GM12878 (cell line): ENCODE results near the gene KIF25. TPM values are rescaled to one million over a fixed set of nuclear protein-coding genes. Genes with fewer than 3 reads are reported as not detected.

Experiments
- ATAC-seq: fragments of 200-7000 bp; cut with Tn5 transposase; 3 replicates; pipeline ENCODE4 v1.9.1; 2020; ENCODE audit warnings: mild to moderate bottlenecking, moderate library complexity
- BruUV-seq: library from RNA; stranded (reverse); fragments of 400-500 nt; replicated peaks from 2 replicates; lab custom pipeline; 2021; lab: Mats Ljungman, UMichigan
- CTCF ChIA-PET: fragments of 300-600 bp; sonication (Branson Sonifier 250); formaldehyde crosslinking; extraction: SDS; loops from one replicate; lab custom pipeline; 2021; ENCODE audit warnings: inconsistent platforms; lab: Yijun Ruan, JAX
- POLR2A ChIA-PET: fragments of 350-600 bp; formaldehyde crosslinking; extraction: SDS; loops from one replicate; lab custom pipeline; 2021; ENCODE audit warnings: inconsistent platforms; lab: Charles Lee
- RAD21 ChIA-PET: fragments of 300-600 bp; sonication (Branson Sonifier 250); formaldehyde crosslinking; loops from one replicate; lab custom pipeline; 2023; ENCODE audit warnings: antibody characterized with exemption; ENCODE audit not compliant: unreplicated experiment; lab: Charles Lee
- SMC1A ChIA-PET: fragments of 300-600 bp; sonication (Branson Sonifier 250); formaldehyde crosslinking; loops from one replicate; lab custom pipeline; 2023; ENCODE audit not compliant: unreplicated experiment, uncharacterized antibody; lab: Charles Lee
- DNase-seq: peaks from one replicate; pipeline ENCODE4 v3.0.0-alpha.2; 2011; ENCODE audit warnings: low read depth, low spot score
- FAIRE-seq: peaks from 3 replicates; lab custom pipeline; 2011; peaks lifted over from hg19 to GRCh38; lab: Jason Lieb, UNC
- H2AFZ ChIP-seq: 2 replicates; pipeline ENCODE4 v1.6.0; 2011; ENCODE audit warnings: low read depth, low read length, control low read depth; ENCODE audit not compliant: control insufficient read depth
- H3K27ac ChIP-seq: 2 replicates; pipeline ENCODE4 v1.5.1; 2011; ENCODE audit warnings: control low read depth; ENCODE audit not compliant: control insufficient read depth, insufficient read depth
- H3K27me3 ChIP-seq, 2 experiments: replicated peaks in 1 of 2; 2 replicates each; pipeline versions ENCODE4 v1.6.0 to v1.6.1; 2011; ENCODE audit warnings: low read length in 1 of 2; ENCODE audit not compliant: control insufficient read depth in 2 of 2, insufficient read depth in 2 of 2
- H3K36me3 ChIP-seq, 2 experiments: 2 replicates each; pipeline ENCODE4 v1.5.1; 2011; ENCODE audit warnings: low read length in 1 of 2; ENCODE audit not compliant: control insufficient read depth in 2 of 2, insufficient read depth in 2 of 2
- H3K4me1 ChIP-seq: 2 replicates; pipeline ENCODE4 v1.6.1; 2011; ENCODE audit warnings: mild to moderate bottlenecking, low read length, moderate library complexity, mixed read lengths; ENCODE audit not compliant: control insufficient read depth, insufficient read depth
- H3K4me2 ChIP-seq: 2 replicates; pipeline ENCODE4 v1.6.0; 2011; ENCODE audit warnings: control low read depth; ENCODE audit not compliant: control insufficient read depth, insufficient read depth
- H3K4me3 ChIP-seq: fragments of 200-600 bp; sonication (generic); 2 replicates; pipeline ENCODE4 v1.5.1; 2016
- H3K79me2 ChIP-seq: 2 replicates; pipeline ENCODE4 v1.6.0; 2011; ENCODE audit warnings: low read length; ENCODE audit not compliant: control insufficient read depth, insufficient read depth
- H3K9ac ChIP-seq: 2 replicates; pipeline ENCODE4 v1.8.0; 2011; ENCODE audit warnings: low read length, control low read depth, mixed read lengths; ENCODE audit not compliant: control insufficient read depth, insufficient read depth
- H3K9me3 ChIP-seq: replicated peaks from 3 replicates; pipeline ENCODE4 v1.5.1; 2011; ENCODE audit warnings: mild to moderate bottlenecking, low read length; ENCODE audit not compliant: control insufficient read depth, insufficient read depth
- H4K20me1 ChIP-seq: 2 replicates; pipeline ENCODE4 v1.6.0; 2011; ENCODE audit not compliant: control insufficient read depth, insufficient read depth
- CUX1 ChIP-seq: IDR thresholded peaks from 2 replicates; pipeline ENCODE4 v1.6.1; 2012; ENCODE audit warnings: improper control_type of control experiment, low read depth, low read length; ENCODE audit not compliant: insufficient replicate concordance
- DPF2 ChIP-seq: fragments of 450-650 bp; IDR thresholded peaks from 2 replicates; pipeline ENCODE4 v1.6.1; 2017; ENCODE audit warnings: mild to moderate bottlenecking
- EED ChIP-seq: sonication (generic); IDR thresholded peaks from 2 replicates; pipeline ENCODE4 v1.6.1; 2016; ENCODE audit warnings: antibody characterized with exemption, low read depth
- ETV6 ChIP-seq, 2 experiments: fragments of 450-650 bp in 1 of 2; IDR thresholded peaks in 1 of 2; conservative IDR thresholded peaks in 1 of 2; 2 replicates each; pipeline ENCODE4 v1.6.1; 2014; ENCODE audit warnings: antibody characterized with exemption in 1 of 2, borderline replicate concordance in 1 of 2, low read depth in 1 of 2, mild to moderate bottlenecking in 1 of 2, moderate library complexity in 1 of 2
- FOS ChIP-seq: IDR thresholded peaks from 3 replicates; pipeline ENCODE4 v1.6.1; 2011; ENCODE audit warnings: borderline replicate concordance; ENCODE audit not compliant: insufficient read length; ENCODE audit errors: extremely low read depth
- HSF1 ChIP-seq: fragments of 150-350 bp; IDR thresholded peaks from 2 replicates; pipeline ENCODE4 v1.6.1; 2014; ENCODE audit warnings: mild to moderate bottlenecking, low read depth, low read length
- IKZF1 ChIP-seq: fragments of 450-650 bp; conservative IDR thresholded peaks from 2 replicates; pipeline ENCODE4 v1.6.1; 2017; ENCODE audit warnings: antibody characterized with exemption, mild to moderate bottlenecking
- MAX ChIP-seq: IDR thresholded peaks from 2 replicates; pipeline ENCODE4 v1.6.1; 2012; ENCODE audit warnings: low read depth, low read length, improper control_type of control experiment
- POLR2A ChIP-seq: IDR thresholded peaks from 2 replicates; pipeline ENCODE4 v1.6.1; 2011; ENCODE audit warnings: low read depth, mild to moderate bottlenecking, low read length
- RCOR1 ChIP-seq: conservative IDR thresholded peaks from 2 replicates; pipeline ENCODE4 v1.6.1; 2012; ENCODE audit warnings: low read depth, low read length, improper control_type of control experiment
- ZNF384 ChIP-seq: IDR thresholded peaks from 2 replicates; pipeline ENCODE4 v1.6.1; 2012; ENCODE audit warnings: low read depth, mild to moderate bottlenecking, low read length, improper control_type of control experiment, borderline replicate concordance
- ZNF592 ChIP-seq: fragments of 450-650 bp; IDR thresholded peaks from 2 replicates; pipeline ENCODE4 v1.6.1; 2017; ENCODE audit warnings: mild to moderate bottlenecking, moderate library complexity
- WGBS: methylation state at CpG from one replicate; pipeline ENCODE4 v1.1.6; 2016; ENCODE audit warnings: low lambda C conversion rate; ENCODE audit not compliant: insufficient replicate concordance, insufficient coverage; ENCODE audit errors: missing lambda C conversion rate; 5-methylcytosine and 5-hydroxymethylcytosine counted together
- in situ Hi-C: fragments of 300-500 bp; cut with MboI; formaldehyde crosslinking; loops from 9 replicates; pipeline ENCODE4 v1.14.3; 2018; ENCODE audit warnings: mixed read lengths
- intact Hi-C: fragments of 100-400 bp; cut with micrococcal nuclease; formaldehyde crosslinking; loops from one replicate; pipeline ENCODE4 v1.14.2; 2022; ENCODE audit not compliant: unreplicated experiment
- polyA plus RNA-seq, 11 experiments: library from polyadenylated mRNA; depleted of rRNA in 4 of 11; unstranded in 6 of 11; stranded (reverse) in 5 of 11; fragments of >200 nt; fragmentation: Nextera tagmentation in 4 of 11; fragmentation: Illumina TruSeq in 1 of 11; extraction: Ambion mirVana in 4 of 11; extraction: Trizol in 1 of 11; gene quantifications; 1 replicate in 1 of 11; 2 replicates in 10 of 11; pipeline versions ENCODE4 v1.2.1 to v1.2.3, GENCODE V29; 2011 to 2016; ENCODE audit warnings: inconsistent platforms in 2 of 11, missing spikeins in 2 of 11, low read depth in 1 of 11
- total RNA-seq, 4 experiments: library from RNA; depleted of rRNA in 3 of 4; stranded (reverse); fragments of >200 nt in 3 of 4; fragmentation: Illumina TruSeq in 1 of 4; extraction: Trizol in 1 of 4; gene quantifications; 2 replicates each; pipeline versions ENCODE4 v1.2.1 to v1.2.3, GENCODE V29; 2013 to 2021

KIF25 gene
- total and polyA plus RNA-seq, 10 of the 15 experiments (the other 5 are each of a cell fraction or from before 2014, with no cell fraction given) = not detected

- Histone ChIP-seq H3K79me2 (no peaks in the 10 kb centered on the region), H3K4me2 (no peak overlapping the region), H3K36me3 (no peaks in the 10 kb centered on the region), H3K4me1 (no peaks in the 10 kb centered on the region), H3K27me3 (no peaks in the 10 kb centered on the region), H3K9me3 (no peaks in the 10 kb centered on the region; the same call in 2 of the 3 replicates), H3K4me3 (no peak overlapping the region), H2AFZ (no peak overlapping the region), H3K9ac (no peak overlapping the region), H4K20me1 (no peaks in the 10 kb centered on the region), H3K27ac (no peak overlapping the region)
- in situ Hi-C loops = no loop called here
- BruUV-seq = no TSS peak
- WGBS = 60% methylated on average over 34 of the region's 34 CpGs
- SMC1A ChIA-PET = no interaction called here
- intact Hi-C loops = no loop called here
- ATAC-seq = no peak
- POLR2A ChIA-PET = no interaction called here
- DNase-seq = no peak
- no peak for FAIRE-seq
- CTCF ChIA-PET = no interaction called here
- RAD21 ChIA-PET = no interaction called here
- TF ChIP-seq ZNF384 = no peak
- no peak for TF ChIP-seq POLR2A
- no peak for TF ChIP-seq DPF2
- TF ChIP-seq CUX1 = no peak
- no peak for TF ChIP-seq EED
- no peak for TF ChIP-seq ETV6 (conservative IDR thresholded peaks at IDR 0.05 in 1 of 2, IDR thresholded peaks at IDR 0.05 in 1 of 2; ENCODE audit: borderline replicate concordance in 1 of 2, low read depth in 1 of 2)
- no peak for TF ChIP-seq FOS
- no peak for TF ChIP-seq HSF1
- TF ChIP-seq MAX = no peak
- no peak for TF ChIP-seq RCOR1
- no peak for TF ChIP-seq ZNF592
- no peak for TF ChIP-seq IKZF1
These were observed 92.0 kb downstream of the KIF25 start for GRCh38 chr6:168089186-168090063.
